PC-3 (cell line): ENCODE data around the gene NOG. TPM values are rescaled to one million over a fixed set of nuclear protein-coding genes. Genes with fewer than 3 reads are reported as not detected.

ENCODE experiments used
- ATAC-seq: fragments of 200-7000 bp; cut with Tn5 transposase; 2 replicates; pipeline ENCODE4 v1.9.1; 2020; ENCODE audit warnings: mild to moderate bottlenecking, moderate library complexity
- BruUV-seq: library from RNA; stranded (reverse); fragments of 400-500 nt; replicated peaks from 2 replicates; lab custom pipeline; 2021; lab: Mats Ljungman, UMichigan
- CTCF ChIA-PET: fragments of 300-600 bp; sonication (Branson Sonifier 250); formaldehyde crosslinking; loops from one replicate; lab custom pipeline; 2022; ENCODE audit warnings: antibody characterized with exemption; lab: Charles Lee
- POLR2A ChIA-PET: fragments of 300-600 bp; sonication (Branson Sonifier 250); formaldehyde crosslinking; loops from one replicate; lab custom pipeline; 2022; ENCODE audit warnings: antibody characterized with exemption; ENCODE audit not compliant: unreplicated experiment; lab: Charles Lee
- DNase-seq: peaks from one replicate; pipeline ENCODE4 v3.0.0-alpha.2; 2015
- H2AFZ ChIP-seq: fragments of 300-600 bp; sonication (generic); 2 replicates; pipeline ENCODE4 v1.6.0; 2016; ENCODE audit warnings: antibody characterized with exemption, low read length
- H3F3A ChIP-seq: fragments of 300-600 bp; sonication (generic); one replicate; pipeline ENCODE4 v1.6.0; 2017; ENCODE audit warnings: antibody characterized with exemption, low read length, control low read depth, mild to moderate bottlenecking; ENCODE audit not compliant: unreplicated experiment
- H3K27ac ChIP-seq: fragments of 300-600 bp; sonication (generic); 2 replicates; pipeline ENCODE4 v1.5.1; 2016; ENCODE audit warnings: mild to moderate bottlenecking, low read length
- H3K27me3 ChIP-seq: fragments of 300-600 bp; sonication (generic); 2 replicates; pipeline ENCODE4 v1.6.1; 2016; ENCODE audit warnings: low read length, mixed read lengths
- H3K36me3 ChIP-seq: fragments of 300-600 bp; sonication (generic); 2 replicates; pipeline ENCODE4 v1.6.1; 2016; ENCODE audit warnings: low read depth, mixed run types, low read length, mixed read lengths
- H3K4me1 ChIP-seq: fragments of 300-600 bp; sonication (generic); 2 replicates; pipeline ENCODE4 v1.5.1; 2016; ENCODE audit warnings: low read length; ENCODE audit not compliant: insufficient read depth
- H3K4me2 ChIP-seq: fragments of 300-600 bp; sonication (generic); 2 replicates; pipeline ENCODE4 v1.6.0; 2016; ENCODE audit warnings: low read length
- H3K4me3 ChIP-seq: fragments of 300-600 bp; sonication (generic); 2 replicates; pipeline ENCODE4 v1.5.1; 2016; ENCODE audit warnings: mild to moderate bottlenecking, low read length, mixed read lengths
- H3K79me2 ChIP-seq: fragments of 300-600 bp; sonication (generic); 2 replicates; pipeline ENCODE4 v1.6.1; 2017; ENCODE audit warnings: low read length, mixed read lengths
- H3K9ac ChIP-seq: fragments of 300-600 bp; sonication (generic); 2 replicates; pipeline ENCODE4 v1.6.0; 2016; ENCODE audit warnings: mild to moderate bottlenecking, low read length
- H3K9me2 ChIP-seq: fragments of 300-600 bp; sonication (generic); replicated peaks from 2 replicates; pipeline ENCODE4 v1.6.1; 2016; ENCODE audit warnings: mixed run types, low read length, mixed read lengths
- H3K9me3 ChIP-seq: fragments of 300-600 bp; sonication (generic); 2 replicates; pipeline ENCODE4 v1.6.1; 2016; ENCODE audit warnings: low read length, mixed read lengths
- H4K20me1 ChIP-seq: fragments of 300-600 bp; sonication (generic); 2 replicates; pipeline ENCODE4 v1.6.1; 2016; ENCODE audit warnings: low read length, mixed read lengths
- EZH2 ChIP-seq: fragments of 300-600 bp; sonication (generic); IDR thresholded peaks from one replicate; pipeline ENCODE4 v1.6.1; 2017; ENCODE audit warnings: antibody characterized with exemption, mild to moderate bottlenecking, low read length; ENCODE audit not compliant: unreplicated experiment
- EZH2phosphoT487 ChIP-seq: fragments of 300-600 bp; sonication (generic); IDR thresholded peaks from 2 replicates; pipeline ENCODE4 v1.6.1; 2018; ENCODE audit warnings: mild to moderate bottlenecking, antibody characterized with exemption, low read length, borderline replicate concordance
- intact Hi-C: fragments of 100-400 bp; cut with micrococcal nuclease; formaldehyde crosslinking; loops from 2 replicates; pipeline ENCODE4 v1.9.0; 2023
- total RNA-seq: library from RNA; depleted of rRNA; stranded (reverse); fragments of >200 nt; gene quantifications from 2 replicates; pipeline ENCODE4 v1.2.3, GENCODE V29; 2014
- TF ChIP-seq, protein P1 (sequence below): fragments of 300-600 bp; sonication (generic); conservative IDR thresholded peaks from 2 replicates; pipeline ENCODE4 v1.5.1; 2017; ENCODE audit warnings: antibody characterized with exemption, low read depth, mild to moderate bottlenecking, low read length

NOG gene
- total RNA-seq, 1 experiment from 2014 or later: 23.9 TPM

DNA sequence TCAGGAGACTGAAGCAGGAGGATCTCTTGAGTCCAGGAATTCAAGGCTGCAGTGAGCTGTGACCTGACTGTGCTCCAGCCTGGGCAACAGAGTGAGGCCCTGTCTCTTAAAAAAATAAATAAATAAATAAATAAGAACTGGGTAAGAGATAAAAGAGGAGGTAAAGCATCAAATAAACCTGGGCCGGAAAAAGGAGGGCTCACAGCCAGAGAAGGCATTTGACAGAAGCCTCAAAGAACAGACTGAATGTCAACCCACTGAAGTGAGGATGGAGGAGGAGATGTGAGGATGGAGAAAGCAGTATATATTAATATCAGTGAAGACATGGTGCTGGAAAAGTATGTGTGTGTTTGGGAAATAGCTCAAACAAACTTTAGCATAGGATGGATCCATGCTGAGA is 6.1 kb downstream of the NOG start:
- BruUV-seq: no TSS peak
- H3K36me3 ChIP-seq: no peaks in the 10 kb centered on the region
- ChIA-PET POLR2A (interaction anchor here (0.6 kb wide), 1 partner anchor 38 kb away, joined by 3 read pairs; no protein-coding TSS in a partner anchor), CTCF (interaction anchor here (0.7 to 2.2 kb wide), 2 partner anchors 25 to 30 kb away, joined by 4 to 6 read pairs; no protein-coding TSS in a partner anchor)
- H3K4me2 ChIP-seq: no peak overlapping the region
- no peaks in the 10 kb centered on the region for H3K9me2 ChIP-seq
- H3K27ac ChIP-seq: no peak overlapping the region
- TF ChIP-seq, protein P1, sequence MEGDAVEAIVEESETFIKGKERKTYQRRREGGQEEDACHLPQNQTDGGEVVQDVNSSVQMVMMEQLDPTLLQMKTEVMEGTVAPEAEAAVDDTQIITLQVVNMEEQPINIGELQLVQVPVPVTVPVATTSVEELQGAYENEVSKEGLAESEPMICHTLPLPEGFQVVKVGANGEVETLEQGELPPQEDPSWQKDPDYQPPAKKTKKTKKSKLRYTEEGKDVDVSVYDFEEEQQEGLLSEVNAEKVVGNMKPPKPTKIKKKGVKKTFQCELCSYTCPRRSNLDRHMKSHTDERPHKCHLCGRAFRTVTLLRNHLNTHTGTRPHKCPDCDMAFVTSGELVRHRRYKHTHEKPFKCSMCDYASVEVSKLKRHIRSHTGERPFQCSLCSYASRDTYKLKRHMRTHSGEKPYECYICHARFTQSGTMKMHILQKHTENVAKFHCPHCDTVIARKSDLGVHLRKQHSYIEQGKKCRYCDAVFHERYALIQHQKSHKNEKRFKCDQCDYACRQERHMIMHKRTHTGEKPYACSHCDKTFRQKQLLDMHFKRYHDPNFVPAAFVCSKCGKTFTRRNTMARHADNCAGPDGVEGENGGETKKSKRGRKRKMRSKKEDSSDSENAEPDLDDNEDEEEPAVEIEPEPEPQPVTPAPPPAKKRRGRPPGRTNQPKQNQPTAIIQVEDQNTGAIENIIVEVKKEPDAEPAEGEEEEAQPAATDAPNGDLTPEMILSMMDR: no peak
- no peak for TF ChIP-seq EZH2
- no peak for TF ChIP-seq EZH2phosphoT487
- H3K4me3 ChIP-seq: no peak overlapping the region
- ATAC-seq: no peak
- no peaks in the 10 kb centered on the region for H3K9me3 ChIP-seq
- H3F3A ChIP-seq: no peaks in the 10 kb centered on the region
- H3K9ac ChIP-seq: no peak overlapping the region
- no peak overlapping the region for H2AFZ ChIP-seq
- no peak for DNase-seq
- H3K4me1 ChIP-seq: peaks cover 28% of the 10 kb centered on the region
- peaks cover 16% of the 10 kb centered on the region for H3K79me2 ChIP-seq
- no peaks in the 10 kb centered on the region for H3K27me3 ChIP-seq
- H4K20me1 ChIP-seq: no peaks in the 10 kb centered on the region
- intact Hi-C loops: no loop called here

DNA sequence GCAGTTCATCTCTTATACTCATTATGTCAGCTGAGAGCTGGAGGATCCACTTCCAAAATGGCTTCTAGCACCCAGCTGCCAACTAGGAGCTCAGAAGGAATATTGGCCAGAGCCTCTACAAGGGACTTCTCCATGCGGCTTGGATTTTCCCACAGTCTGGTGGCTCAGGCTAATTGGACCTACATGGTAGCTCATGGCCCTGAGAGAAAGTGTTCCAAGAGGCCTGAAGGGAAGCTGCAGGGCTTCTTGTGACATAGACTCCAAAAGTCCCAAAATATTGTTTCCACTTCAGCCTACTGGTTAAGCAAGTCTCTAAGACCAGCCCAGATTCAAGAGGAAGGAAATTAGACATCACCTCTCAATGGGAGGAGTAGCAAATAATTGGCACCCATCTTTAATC is 6.8 kb downstream of the NOG start:
- H3K9ac ChIP-seq: no peak overlapping the region
- no peak for ATAC-seq

DNA sequence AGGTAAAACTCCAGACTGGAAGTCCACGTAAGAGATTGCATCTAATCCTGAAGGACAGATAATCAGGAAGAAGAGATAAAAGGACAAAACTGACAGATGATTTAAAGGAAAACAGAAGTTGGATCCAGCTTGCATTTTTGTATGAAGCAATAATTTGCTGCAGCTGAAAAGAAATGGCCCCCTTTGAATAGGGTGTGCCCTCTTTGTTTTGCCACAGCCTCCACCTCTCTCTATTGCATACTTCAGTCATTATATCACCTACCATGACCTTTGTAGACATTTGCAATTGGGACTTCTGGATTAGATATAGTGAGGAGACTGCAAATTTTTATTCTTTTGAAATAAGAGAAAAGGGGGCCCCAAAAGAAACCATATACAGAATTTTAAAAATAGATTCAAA is 8.1 kb downstream of the NOG start:
- Histone ChIP-seq H3K9me2 (no peaks in the 10 kb centered on the region), H3K4me2 (no peak overlapping the region), H3K9ac (no peak overlapping the region), H3F3A (no peaks in the 10 kb centered on the region), H3K27ac (no peak overlapping the region), H3K9me3 (no peaks in the 10 kb centered on the region), H4K20me1 (no peaks in the 10 kb centered on the region), H3K79me2 (no peaks in the 10 kb centered on the region), H3K4me1 (peaks cover 16% of the 10 kb centered on the region), H2AFZ (no peak overlapping the region), H3K27me3 (no peaks in the 10 kb centered on the region), H3K4me3 (no peak overlapping the region), H3K36me3 (no peaks in the 10 kb centered on the region)
- ChIA-PET POLR2A (interaction anchor here (0.6 kb wide), 1 partner anchor 310 kb away, joined by 5 read pairs; no protein-coding TSS in a partner anchor), CTCF (no interaction called here)
- TF ChIP-seq, protein P1: no peak
- TF ChIP-seq EZH2phosphoT487: no peak
- TF ChIP-seq EZH2: no peak
- intact Hi-C loops: no loop called here
- BruUV-seq: no TSS peak
- ATAC-seq (no peak), DNase-seq (no peak)

More for the DNA sequence above, 6.8 kb downstream of the NOG start:
- Histone ChIP-seq H3K4me3 (no peak overlapping the region), H3K9me3 (no peaks in the 10 kb centered on the region), H4K20me1 (no peaks in the 10 kb centered on the region), H3K4me1 (peaks cover 25% of the 10 kb centered on the region), H3K9me2 (no peaks in the 10 kb centered on the region), H3K27me3 (no peaks in the 10 kb centered on the region), H3K36me3 (no peaks in the 10 kb centered on the region), H3F3A (no peaks in the 10 kb centered on the region), H3K79me2 (peaks cover 9% of the 10 kb centered on the region), H2AFZ (no peak overlapping the region), H3K27ac (no peak overlapping the region), H3K4me2 (no peak overlapping the region)
- BruUV-seq: no TSS peak
- POLR2A ChIA-PET: no interaction called here
- no peak for TF ChIP-seq EZH2phosphoT487
- TF ChIP-seq, protein P1: no peak
- no peak for TF ChIP-seq EZH2
- DNase-seq: no peak
- intact Hi-C loops: no loop called here
- CTCF ChIA-PET: interaction anchor here (2.2 kb wide), 1 partner anchor 29 kb away, joined by 6 read pairs; no protein-coding TSS in a partner anchor
